Duodenal mucosa (tissue), 2 donors: Measurements from ENCODE around the gene BDH1.

ENCODE experiments used
- H3K27ac ChIP-seq: one replicate; pipeline ENCODE4 v1.7.0; 2013; ENCODE audit warnings: low read depth, low read length
- H3K27me3 ChIP-seq, 2 donors: one replicate each; pipeline ENCODE4 v1.7.0; 2013; ENCODE audit warnings: low read length in 2 of 2, control low read depth in 1 of 2; ENCODE audit not compliant: insufficient read depth in 2 of 2, control insufficient read depth in 1 of 2
- H3K36me3 ChIP-seq, 2 donors: one replicate each; pipeline ENCODE4 v1.7.0; 2013; ENCODE audit warnings: low read length in 2 of 2, control low read depth in 1 of 2; ENCODE audit not compliant: insufficient read depth in 2 of 2, control insufficient read depth in 1 of 2
- H3K4me1 ChIP-seq, 2 donors: one replicate each; pipeline ENCODE4 v1.7.0; 2013; ENCODE audit warnings: low read length in 2 of 2, control low read depth in 1 of 2; ENCODE audit not compliant: insufficient read depth in 2 of 2, control insufficient read depth in 1 of 2
- H3K4me3 ChIP-seq, 2 donors: one replicate each; pipeline ENCODE4 v1.7.0; 2013; ENCODE audit warnings: low read length in 2 of 2, low read depth in 1 of 2
- H3K9ac ChIP-seq, 2 donors: one replicate each; pipeline ENCODE4 v1.7.0; 2013; ENCODE audit warnings: low read length in 2 of 2, low read depth in 1 of 2
- H3K9me3 ChIP-seq, 2 donors: one replicate each; pipeline ENCODE4 v1.7.0; 2013; ENCODE audit warnings: low read length in 2 of 2, control low read depth in 1 of 2; ENCODE audit not compliant: control insufficient read depth in 1 of 2

The BDH1 gene

GRCh38 chr3:197464794-197465193 lies 91.0 kb downstream of the BDH1 start:
- Histone ChIP-seq H3K4me1 (peaks cover 20 to 22% of the 10 kb centered on the region in 2 donors), H3K36me3 (no peaks in the 10 kb centered on the region), H3K9me3 (no peaks in the 10 kb centered on the region), H3K9ac (no peak overlapping the region), H3K4me3 (no peak overlapping the region), H3K27me3 (no peaks in the 10 kb centered on the region), H3K27ac (no peak overlapping the region)

- H3K36me3 ChIP-seq, result no peaks in the 10 kb centered on the region
- H3K4me3 ChIP-seq, result no peak overlapping the region
- H3K27ac ChIP-seq, result no peak overlapping the region
- peaks cover 18 to 21% of the 10 kb centered on the region in 2 donors for H3K4me1 ChIP-seq
- no peak overlapping the region for H3K9ac ChIP-seq
- no peaks in the 10 kb centered on the region for H3K9me3 ChIP-seq
- no peaks in the 10 kb centered on the region for H3K27me3 ChIP-seq
These were observed 92.5 kb downstream of the BDH1 start for GRCh38 chr3:197463279-197463678.

- peaks cover 18 to 21% of the 10 kb centered on the region in 2 donors for H3K4me1 ChIP-seq
These were observed 93.0 kb downstream of the BDH1 start for GRCh38 chr3:197462808-197463207.

GRCh38 chr3:197460639-197461038 lies 95.1 kb downstream of the BDH1 start:
- Histone ChIP-seq H3K36me3 (no peaks in the 10 kb centered on the region), H3K27me3 (no peaks in the 10 kb centered on the region), H3K4me3 (no peak overlapping the region), H3K27ac (no peak overlapping the region), H3K9ac (no peak overlapping the region), H3K9me3 (no peaks in the 10 kb centered on the region), H3K4me1 (peaks cover 19 to 20% of the 10 kb centered on the region in 2 donors)

More at GRCh38 chr3:197462808-197463207, 93.0 kb downstream of the BDH1 start:
- no peak overlapping the region for H3K27ac ChIP-seq
- H3K9ac ChIP-seq, result no peak overlapping the region
- no peaks in the 10 kb centered on the region for H3K36me3 ChIP-seq
- no peaks in the 10 kb centered on the region for H3K27me3 ChIP-seq
- H3K4me3 ChIP-seq, result no peak overlapping the region
- no peaks in the 10 kb centered on the region for H3K9me3 ChIP-seq

- no peaks in the 10 kb centered on the region for H3K27me3 ChIP-seq
- H3K27ac ChIP-seq, result no peak overlapping the region
- no peak overlapping the region for H3K9ac ChIP-seq
- peaks cover 19 to 20% of the 10 kb centered on the region in 2 donors for H3K4me1 ChIP-seq
- no peaks in the 10 kb centered on the region for H3K36me3 ChIP-seq
- no peak overlapping the region for H3K4me3 ChIP-seq
- H3K9me3 ChIP-seq, result no peaks in the 10 kb centered on the region
These were observed 95.8 kb downstream of the BDH1 start for GRCh38 chr3:197460002-197460401.
